ENCODE results near the gene INTS1.

The INTS1 gene

DNA sequence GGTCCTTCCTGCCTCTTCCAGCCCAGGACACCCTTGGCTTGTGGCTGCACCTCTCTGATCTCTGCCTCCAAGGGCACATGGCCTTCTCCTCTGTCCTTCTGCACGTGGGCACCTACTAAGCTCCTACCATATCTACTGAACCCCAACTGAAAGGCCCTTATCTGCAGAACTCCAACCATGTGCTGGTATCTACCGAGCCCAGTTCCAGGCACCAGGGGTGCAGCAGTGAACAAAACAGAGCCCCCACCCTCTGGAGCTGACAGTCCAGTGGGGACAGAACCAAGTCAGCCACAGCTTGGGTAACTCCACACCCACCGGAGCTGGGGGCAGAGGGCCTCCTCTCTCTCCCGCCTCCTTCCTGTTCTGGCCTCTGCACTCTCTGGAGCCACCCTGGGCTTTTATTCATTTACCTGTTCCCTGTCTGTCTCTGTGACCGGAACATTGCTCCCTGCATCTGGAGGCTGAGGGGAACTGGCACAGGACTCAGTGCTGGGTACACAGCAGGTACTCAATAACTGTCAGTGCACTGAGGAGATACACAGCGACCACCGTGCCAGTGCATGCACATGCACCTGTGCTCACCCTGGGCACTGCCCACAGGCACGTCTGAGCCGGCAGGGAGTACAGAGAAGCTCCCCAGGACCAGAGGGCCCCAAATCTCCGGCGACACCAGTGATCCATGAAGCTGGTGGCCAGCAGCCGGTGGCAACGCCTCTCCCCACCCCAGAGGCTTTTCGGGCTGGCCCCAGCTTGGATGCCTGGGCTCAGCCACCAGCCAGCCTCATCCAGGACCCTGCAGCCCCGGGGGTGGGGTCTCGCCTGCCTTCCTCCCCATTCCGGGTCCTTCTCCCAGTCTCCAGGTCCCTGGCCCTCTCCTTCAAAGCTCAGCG is 46.9 kb downstream of the INTS1 start:
- TF ChIP-seq CTCF (conservative IDR thresholded peaks at IDR 0.05) (no peak), ZFX (IDR thresholded peaks at IDR 0.05) (no peak)
- peak overlapping the region; percentile 79; the same call in 1 of the 2 replicates for H3K27ac ChIP-seq

GRCh38 chr7:1455955-1456354 is 48.2 kb downstream of the INTS1 start:
- peak overlapping the region; percentile 91 for H3K27ac ChIP-seq

DNA sequence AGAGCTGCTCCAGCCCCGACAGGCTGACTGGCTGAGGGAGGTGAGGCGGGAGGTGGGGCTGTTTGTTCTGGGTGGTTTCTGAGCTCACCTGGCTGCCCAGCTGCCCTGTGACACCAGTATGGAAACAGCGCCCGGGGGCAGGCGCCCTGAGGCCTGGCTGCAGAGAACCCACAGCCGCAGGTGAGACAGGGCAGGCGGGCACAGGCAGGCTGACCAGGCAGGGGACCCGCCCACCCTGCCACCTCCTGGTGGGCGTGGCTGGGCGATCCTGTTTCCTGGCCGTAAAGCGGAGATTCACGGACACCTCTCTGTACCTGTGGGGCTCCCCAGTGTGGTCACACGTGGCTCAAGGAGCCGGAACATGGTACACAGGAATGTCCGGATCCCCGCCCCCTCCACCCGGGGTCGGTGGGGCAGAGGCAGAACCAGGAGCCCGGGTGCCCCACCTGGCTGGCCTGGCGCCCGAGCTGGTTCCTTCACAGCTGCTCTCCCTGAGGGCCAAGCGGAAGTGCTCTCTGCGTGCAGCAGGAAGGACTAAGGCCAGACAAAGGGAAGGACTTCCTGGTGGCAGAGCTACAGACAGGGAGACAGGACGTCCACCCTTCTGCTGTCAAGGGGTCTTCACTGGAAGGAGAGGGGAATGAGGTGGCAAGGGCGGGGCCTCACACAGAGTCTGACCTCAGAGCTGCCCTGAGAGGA is 48.8 kb downstream of the INTS1 start:
- no peak for TF ChIP-seq ZFX (IDR thresholded peaks at IDR 0.05)
- TF ChIP-seq CTCF (conservative IDR thresholded peaks at IDR 0.05) = no peak
- peak overlapping the region; percentile 91 for H3K27ac ChIP-seq

More at GRCh38 chr7:1455955-1456354, 48.2 kb downstream of the INTS1 start:
- no peak for TF ChIP-seq ZFX (IDR thresholded peaks at IDR 0.05)
- no peak for TF ChIP-seq CTCF (conservative IDR thresholded peaks at IDR 0.05)

DNA sequence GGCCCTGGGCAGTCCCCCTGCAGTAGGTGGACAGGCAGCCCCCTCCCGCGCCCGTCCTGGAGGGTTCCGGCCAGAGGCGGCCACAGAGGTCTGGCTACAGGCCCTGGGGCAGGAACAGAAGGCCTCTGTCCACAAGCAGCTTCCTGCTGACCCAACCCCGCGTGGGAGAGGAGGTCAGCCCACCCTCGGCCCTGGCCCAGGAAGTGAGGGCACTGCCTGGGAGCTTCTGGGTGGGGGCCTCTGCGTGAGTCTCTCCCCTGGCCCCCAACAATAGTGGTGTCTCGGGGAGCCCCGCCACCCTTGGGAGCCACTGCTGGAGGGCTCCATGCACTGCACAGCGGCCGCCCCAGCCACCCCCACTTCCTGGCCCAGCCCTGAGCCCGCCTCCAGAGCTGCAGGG is 49.6 kb downstream of the INTS1 start:
- TF ChIP-seq ZFX (IDR thresholded peaks at IDR 0.05) (no peak), CTCF (conservative IDR thresholded peaks at IDR 0.05) (no peak)
- peak overlapping the region; percentile 91 for H3K27ac ChIP-seq

DNA sequence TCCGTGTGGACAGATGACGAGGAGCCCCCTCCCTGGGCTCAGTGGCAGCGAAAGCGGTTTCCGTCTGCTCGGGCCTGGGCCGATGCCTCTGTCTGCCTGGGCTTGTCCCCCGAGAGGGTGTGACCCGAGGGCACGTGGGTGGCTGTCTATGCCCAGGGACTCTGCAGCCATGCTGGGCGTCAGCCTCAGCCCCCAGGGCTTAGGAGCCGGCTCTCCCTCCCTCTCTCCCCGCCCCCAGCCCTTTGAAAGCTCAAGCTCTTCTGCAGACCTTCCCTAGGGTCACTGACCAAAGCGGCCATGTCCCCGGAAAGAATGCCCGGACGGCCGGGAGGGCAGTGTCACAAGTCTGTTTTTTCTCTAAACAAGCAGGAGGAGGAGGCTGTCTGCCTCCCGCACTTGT is 52.0 kb downstream of the INTS1 start:
- no peak for TF ChIP-seq CTCF (conservative IDR thresholded peaks at IDR 0.05)
- TF ChIP-seq ZFX (IDR thresholded peaks at IDR 0.05) = no peak
- H3K27ac ChIP-seq = no peak overlapping the region

- no peak overlapping the region for H3K27ac ChIP-seq
- TF ChIP-seq ZFX (IDR thresholded peaks at IDR 0.05) (no peak), CTCF (conservative IDR thresholded peaks at IDR 0.05) (no peak)
These were observed 53.2 kb downstream of the INTS1 start for GRCh38 chr7:1450987-1451386.

DNA sequence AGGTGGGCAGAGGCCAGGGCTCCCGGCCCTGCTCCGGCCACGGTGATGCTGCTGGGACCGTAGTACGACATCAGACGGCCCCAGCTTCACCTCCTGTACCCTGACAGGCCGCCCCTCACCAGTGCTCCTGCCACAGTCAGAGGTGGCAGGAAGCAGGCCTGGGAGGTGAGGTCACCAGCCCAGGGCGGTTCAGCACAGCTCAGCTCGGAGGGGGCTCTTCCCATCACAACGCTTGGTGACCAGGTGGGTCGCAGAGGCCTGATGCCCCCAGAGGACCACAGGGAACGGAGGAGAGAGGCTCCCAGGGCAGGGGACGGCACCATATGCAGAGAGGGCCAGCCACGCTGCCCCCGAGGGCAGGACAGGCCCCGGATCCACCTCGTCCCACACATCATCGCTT is 53.8 kb downstream of the INTS1 start:
- TF ChIP-seq ZFX (IDR thresholded peaks at IDR 0.05) (no peak), CTCF (conservative IDR thresholded peaks at IDR 0.05) (no peak)
- no peak overlapping the region for H3K27ac ChIP-seq

Data from C4-2B (cell line).